IPS-NIHi7 (cell line): ENCODE data around the gene CNPY1.
"Not testable (repeated sequence)": the region's sequence is repeated elsewhere in the genome, so short reads cannot be mapped to it uniquely, and the experiment has no call there.

Source experiments
- DNase-seq: peaks from one replicate; pipeline ENCODE4 v3.0.0; 2012; ENCODE audit warnings: mixed read lengths; ENCODE audit errors: extremely low spot score

CNPY1 gene

GRCh38 chr7:155533120-155533826 lies 13.1 kb downstream of the CNPY1 start:
- DNase-seq: no peak

GRCh38 chr7:155532792-155533119 lies 13.6 kb downstream of the CNPY1 start:
- no peak for DNase-seq

- no peak for DNase-seq
Observed at GRCh38 chr7:155531681-155532080, 14.7 kb downstream of the CNPY1 start.

GRCh38 chr7:155530601-155531000 lies 15.8 kb downstream of the CNPY1 start:
- DNase-seq: no peak

GRCh38 chr7:155529845-155530244 lies 16.5 kb downstream of the CNPY1 start:
- DNase-seq: no peak

GRCh38 chr7:155529346-155529745 lies 17.0 kb downstream of the CNPY1 start:
- DNase-seq: no peak

GRCh38 chr7:155527664-155528063 lies 18.7 kb downstream of the CNPY1 start:
- no peak for DNase-seq

- no peak for DNase-seq
Observed at GRCh38 chr7:155526225-155526624, 20.1 kb downstream of the CNPY1 start.

- DNase-seq: no peak
Observed at GRCh38 chr7:155524018-155524556, 22.3 kb downstream of the CNPY1 start.

- DNase-seq: no peak
Observed at GRCh38 chr7:155523168-155523675, 23.1 kb downstream of the CNPY1 start.

- DNase-seq: no peak
Observed at GRCh38 chr7:155521743-155522398, 24.5 kb downstream of the CNPY1 start.

GRCh38 chr7:155521007-155521742 lies 25.2 kb downstream of the CNPY1 start:
- DNase-seq: no peak

GRCh38 chr7:155520114-155520513 lies 26.2 kb downstream of the CNPY1 start:
- no peak for DNase-seq

- DNase-seq: not testable (repeated sequence)
Observed at GRCh38 chr7:155519358-155519757, 27.0 kb downstream of the CNPY1 start.

- no peak for DNase-seq
Observed at GRCh38 chr7:155518633-155519032, 27.7 kb downstream of the CNPY1 start.

GRCh38 chr7:155517969-155518368 lies 28.4 kb downstream of the CNPY1 start:
- DNase-seq: no peak

- no peak for DNase-seq
Observed at GRCh38 chr7:155517452-155517851, 28.9 kb downstream of the CNPY1 start.

GRCh38 chr7:155516466-155516865 lies 29.9 kb downstream of the CNPY1 start:
- DNase-seq: no peak

GRCh38 chr7:155515318-155515717 lies 31.0 kb downstream of the CNPY1 start:
- no peak for DNase-seq

GRCh38 chr7:155514296-155514695 lies 32.1 kb downstream of the CNPY1 start:
- DNase-seq: no peak

- no peak for DNase-seq
Observed at GRCh38 chr7:155513543-155514285, 32.6 kb downstream of the CNPY1 start.
